ENCODE measurements around the gene HLCS. TPM values are rescaled to one million over a fixed set of nuclear protein-coding genes. Genes with fewer than 3 reads are reported as not detected.

The HLCS gene
- total RNA-seq, 1 donor: 44.3 TPM

DNA sequence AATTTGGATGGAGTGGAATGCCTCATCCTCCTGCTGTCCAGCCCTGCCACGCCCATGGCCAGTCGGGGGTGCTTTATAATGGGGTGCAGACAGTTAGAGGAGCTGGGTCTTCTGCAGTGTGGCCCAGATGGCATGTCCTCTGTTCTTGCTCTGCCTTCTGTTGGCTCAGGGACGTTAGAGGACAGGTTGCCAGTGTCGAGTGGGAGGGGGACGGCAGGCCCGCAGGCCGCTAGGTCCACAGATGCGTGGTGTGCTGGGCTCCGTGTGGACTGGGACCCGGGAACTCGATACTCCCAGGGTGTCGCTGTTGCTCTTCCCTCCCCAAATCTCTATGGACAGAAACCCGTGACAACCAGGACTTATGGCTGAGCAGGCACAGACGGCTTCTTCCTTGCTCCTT lies 234.3 kb downstream of the HLCS start:
- no peak for DNase-seq (ENCODE audit: low read depth)
- TF ChIP-seq, protein P1, sequence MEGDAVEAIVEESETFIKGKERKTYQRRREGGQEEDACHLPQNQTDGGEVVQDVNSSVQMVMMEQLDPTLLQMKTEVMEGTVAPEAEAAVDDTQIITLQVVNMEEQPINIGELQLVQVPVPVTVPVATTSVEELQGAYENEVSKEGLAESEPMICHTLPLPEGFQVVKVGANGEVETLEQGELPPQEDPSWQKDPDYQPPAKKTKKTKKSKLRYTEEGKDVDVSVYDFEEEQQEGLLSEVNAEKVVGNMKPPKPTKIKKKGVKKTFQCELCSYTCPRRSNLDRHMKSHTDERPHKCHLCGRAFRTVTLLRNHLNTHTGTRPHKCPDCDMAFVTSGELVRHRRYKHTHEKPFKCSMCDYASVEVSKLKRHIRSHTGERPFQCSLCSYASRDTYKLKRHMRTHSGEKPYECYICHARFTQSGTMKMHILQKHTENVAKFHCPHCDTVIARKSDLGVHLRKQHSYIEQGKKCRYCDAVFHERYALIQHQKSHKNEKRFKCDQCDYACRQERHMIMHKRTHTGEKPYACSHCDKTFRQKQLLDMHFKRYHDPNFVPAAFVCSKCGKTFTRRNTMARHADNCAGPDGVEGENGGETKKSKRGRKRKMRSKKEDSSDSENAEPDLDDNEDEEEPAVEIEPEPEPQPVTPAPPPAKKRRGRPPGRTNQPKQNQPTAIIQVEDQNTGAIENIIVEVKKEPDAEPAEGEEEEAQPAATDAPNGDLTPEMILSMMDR (IDR thresholded peaks at IDR 0.05; ENCODE audit: insufficient read depth, low read length): no peak
- no peak overlapping the region for H3K4me3 ChIP-seq (ENCODE audit: low read depth, low read length)

DNA sequence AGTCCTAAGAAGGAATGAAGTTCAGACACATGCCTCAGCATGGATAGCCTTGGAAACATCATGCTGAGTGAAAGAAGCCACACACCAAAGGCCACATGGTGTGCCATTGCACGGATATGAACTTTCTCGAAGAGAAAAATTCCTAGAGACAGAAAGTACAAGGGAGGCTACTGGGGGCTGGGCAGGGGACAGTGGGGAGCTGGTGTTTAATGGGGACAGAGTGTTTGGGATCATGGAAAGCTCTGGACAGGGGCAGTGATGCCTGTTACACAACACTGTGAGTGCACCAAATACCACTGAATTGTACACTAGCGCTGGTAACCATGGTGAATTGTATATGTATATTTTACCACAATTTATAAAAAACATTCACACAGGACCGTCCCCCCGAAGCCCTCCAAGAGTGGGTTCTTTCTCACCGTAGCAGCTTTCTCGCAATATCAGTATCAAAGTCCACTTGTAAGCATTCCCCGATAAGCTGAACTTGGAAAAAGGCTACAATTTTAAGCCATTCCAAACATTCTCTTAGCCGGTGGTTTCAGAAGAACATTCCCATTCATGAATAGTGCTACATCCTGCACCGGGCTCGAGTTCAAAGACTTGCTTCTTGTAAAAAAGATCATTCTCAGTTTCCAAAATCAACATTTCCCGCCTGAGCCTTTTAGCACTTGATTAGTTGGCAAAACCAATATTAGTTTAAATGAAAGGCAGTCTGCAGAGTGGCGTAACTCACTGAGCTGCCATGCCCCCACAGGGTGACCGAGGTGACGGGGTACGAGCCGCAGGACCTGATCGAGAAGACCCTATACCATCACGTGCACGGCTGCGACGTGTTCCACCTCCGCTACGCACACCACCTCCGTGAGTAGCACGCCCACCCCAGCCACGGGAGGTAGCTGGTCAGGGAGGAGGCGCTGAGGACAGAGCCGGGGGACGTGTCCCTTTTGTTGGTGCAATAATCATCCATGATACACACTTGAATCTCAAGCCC lies 235.9 kb downstream of the HLCS start:
- TF ChIP-seq, protein P1 (IDR thresholded peaks at IDR 0.05; ENCODE audit: insufficient read depth, low read length): no peak
- H3K4me3 ChIP-seq (ENCODE audit: low read depth, low read length): no peak overlapping the region
- DNase-seq (ENCODE audit: low read depth): peak; percentile 44

DNA sequence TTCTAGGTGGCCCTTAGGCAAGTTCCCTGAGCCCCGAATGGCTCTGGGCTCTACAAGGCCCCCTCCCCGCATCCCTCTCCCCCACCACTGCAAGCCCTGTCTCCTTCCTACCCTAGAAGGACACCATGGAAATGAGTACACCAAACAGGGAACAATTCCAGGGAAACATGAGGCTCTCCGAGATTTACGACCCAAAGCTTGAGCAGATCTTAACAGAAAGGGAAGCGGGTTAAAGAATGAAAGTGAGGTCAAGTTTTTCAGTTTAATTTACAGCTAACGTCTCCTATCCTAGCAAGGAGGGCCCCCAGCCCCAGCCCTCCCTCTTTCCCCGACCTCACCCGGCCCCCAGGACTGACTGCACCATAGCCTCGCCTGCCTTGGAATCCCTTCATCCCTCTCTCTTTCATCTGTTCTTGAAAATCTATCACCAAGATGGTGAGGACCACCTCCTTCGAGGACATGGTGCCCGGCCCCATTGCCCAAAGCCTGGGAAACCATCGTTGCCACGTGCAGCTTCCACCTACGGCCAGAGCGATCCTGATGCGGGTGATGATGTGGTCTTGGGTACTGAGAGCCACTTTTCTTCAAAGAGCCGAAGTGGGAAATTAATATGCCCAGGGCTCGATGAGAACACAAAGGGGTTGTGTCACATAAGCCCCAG lies 237.0 kb downstream of the HLCS start:
- TF ChIP-seq, protein P1 (IDR thresholded peaks at IDR 0.05; ENCODE audit: insufficient read depth, low read length): no peak
- no peak for DNase-seq (ENCODE audit: low read depth)
- H3K4me3 ChIP-seq (ENCODE audit: low read depth, low read length): no peak overlapping the region

DNA sequence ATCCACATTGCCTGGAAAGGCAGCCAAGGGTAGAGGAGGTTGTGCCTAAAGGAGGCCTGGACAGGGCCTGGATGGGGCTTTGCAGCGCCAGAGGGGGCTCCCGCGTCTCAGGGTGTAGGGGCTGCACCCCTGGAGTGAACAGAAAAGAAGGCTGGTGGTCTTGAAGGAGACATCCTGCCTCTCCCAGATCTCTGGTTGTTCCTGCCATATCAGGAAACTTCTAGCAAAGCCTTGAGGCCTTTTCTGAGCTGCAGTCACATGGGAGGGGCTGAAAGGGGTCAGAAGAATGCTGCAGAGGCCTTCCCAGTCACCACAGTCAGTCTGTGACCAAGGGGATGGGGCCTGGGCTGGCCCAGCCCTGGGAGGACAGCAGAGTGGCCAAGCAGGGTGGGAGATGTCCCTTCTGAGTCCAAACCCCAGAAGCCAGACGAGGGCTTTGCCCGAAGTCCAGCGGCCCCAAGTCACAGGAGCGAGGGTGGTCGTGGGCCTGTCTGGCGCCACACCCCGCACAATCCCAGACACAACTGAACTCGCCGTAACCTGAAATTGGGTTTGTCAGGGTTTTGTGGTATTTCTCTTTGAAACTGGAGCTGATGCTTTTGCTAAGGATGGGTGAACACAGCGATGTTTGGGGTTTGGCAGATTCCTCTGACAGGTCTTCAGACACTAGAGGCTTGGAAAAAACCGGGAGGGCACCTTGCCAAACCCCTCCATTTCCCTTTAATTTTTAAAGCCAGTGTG lies 237.9 kb downstream of the HLCS start:
- TF ChIP-seq, protein P1 (IDR thresholded peaks at IDR 0.05; ENCODE audit: insufficient read depth, low read length): no peak
- no peak for DNase-seq (ENCODE audit: low read depth)
- no peak overlapping the region for H3K4me3 ChIP-seq (ENCODE audit: low read depth, low read length)

DNA sequence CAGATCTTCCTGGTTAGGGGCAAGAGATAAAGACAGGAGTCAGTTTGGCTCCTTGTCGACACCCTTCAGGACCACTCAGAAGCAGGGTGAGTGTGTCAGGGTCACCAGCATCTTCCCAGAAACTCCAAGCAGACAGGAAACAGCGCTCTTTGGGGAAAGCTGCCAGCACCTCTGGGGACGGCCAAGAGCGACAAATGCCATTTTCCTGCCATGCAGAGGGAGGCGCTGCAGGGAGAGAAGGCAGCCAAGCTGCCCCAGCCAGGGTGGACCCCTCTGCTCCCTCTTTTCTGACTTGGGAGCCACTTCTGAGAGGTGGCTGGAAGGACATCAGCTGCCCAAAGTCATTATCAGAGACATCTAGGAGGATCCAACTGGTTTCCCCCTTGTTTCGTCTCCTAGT lies 238.6 kb downstream of the HLCS start:
- TF ChIP-seq, protein P1 (IDR thresholded peaks at IDR 0.05; ENCODE audit: insufficient read depth, low read length): no peak
- DNase-seq (ENCODE audit: low read depth): no peak
- no peak overlapping the region for H3K4me3 ChIP-seq (ENCODE audit: low read depth, low read length)

DNA sequence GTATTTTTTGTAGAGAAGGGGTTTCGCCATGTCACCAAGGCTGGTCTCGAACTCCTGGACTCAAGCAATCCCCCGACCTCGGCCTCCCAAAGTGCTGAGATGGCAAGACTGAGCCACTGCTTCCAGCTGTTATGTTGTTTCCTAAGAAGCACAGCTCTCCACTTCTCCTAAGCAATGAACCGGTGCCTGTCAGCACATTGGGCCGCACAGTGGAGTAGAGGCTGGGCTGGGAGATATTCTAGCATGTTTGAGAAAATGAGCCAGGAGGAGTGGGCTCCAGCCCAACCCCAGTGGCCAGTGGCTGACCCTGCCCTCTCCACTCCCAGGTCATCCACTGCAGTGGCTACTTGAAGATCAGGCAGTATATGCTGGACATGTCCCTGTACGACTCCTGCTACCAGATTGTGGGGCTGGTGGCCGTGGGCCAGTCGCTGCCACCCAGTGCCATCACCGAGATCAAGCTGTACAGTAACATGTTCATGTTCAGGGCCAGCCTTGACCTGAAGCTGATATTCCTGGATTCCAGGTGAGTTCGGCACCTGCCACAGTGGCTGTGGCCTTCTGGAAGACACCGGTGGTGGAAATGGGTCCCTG lies 240.6 kb downstream of the HLCS start:
- TF ChIP-seq, protein P1 (IDR thresholded peaks at IDR 0.05; ENCODE audit: insufficient read depth, low read length): no peak

More for the DNA sequence above, 240.6 kb downstream of the HLCS start:
- no peak for DNase-seq (ENCODE audit: low read depth)
- no peak overlapping the region for H3K4me3 ChIP-seq (ENCODE audit: low read depth, low read length)
